ENCODE data around the gene ACTL6B.
"Not testable (repeated sequence)": the region's sequence is repeated elsewhere in the genome, so short reads cannot be mapped to it uniquely, and the experiment has no call there.

ACTL6B gene

DNA sequence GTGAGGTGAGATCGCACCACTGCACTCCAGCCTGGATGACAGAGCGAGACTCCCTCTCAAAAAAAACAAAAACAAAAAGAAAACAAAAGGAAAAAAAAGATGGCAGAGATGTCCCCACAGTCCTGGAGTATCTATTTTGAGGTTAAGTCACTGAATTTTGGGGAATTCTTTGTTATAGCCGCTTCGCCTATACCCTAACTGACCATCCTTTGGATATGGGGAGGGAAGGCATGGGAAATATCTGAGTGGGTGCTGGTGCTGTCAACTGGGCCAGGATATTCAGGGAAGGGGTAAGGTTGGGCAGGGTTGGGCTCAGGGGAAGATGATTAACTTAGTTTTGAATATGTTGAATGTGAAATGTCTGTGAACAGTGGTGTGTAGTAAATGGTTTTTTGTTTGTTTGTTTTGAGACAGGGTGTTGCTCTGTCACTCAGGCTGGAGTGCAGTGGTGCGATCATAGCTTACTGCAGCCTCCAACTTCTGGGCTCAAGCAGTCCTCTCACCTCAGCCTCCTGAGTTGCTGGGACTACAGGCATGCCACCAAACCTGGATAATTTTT is 9.0 kb upstream of the ACTL6B start:
- TF ChIP-seq, protein P1, sequence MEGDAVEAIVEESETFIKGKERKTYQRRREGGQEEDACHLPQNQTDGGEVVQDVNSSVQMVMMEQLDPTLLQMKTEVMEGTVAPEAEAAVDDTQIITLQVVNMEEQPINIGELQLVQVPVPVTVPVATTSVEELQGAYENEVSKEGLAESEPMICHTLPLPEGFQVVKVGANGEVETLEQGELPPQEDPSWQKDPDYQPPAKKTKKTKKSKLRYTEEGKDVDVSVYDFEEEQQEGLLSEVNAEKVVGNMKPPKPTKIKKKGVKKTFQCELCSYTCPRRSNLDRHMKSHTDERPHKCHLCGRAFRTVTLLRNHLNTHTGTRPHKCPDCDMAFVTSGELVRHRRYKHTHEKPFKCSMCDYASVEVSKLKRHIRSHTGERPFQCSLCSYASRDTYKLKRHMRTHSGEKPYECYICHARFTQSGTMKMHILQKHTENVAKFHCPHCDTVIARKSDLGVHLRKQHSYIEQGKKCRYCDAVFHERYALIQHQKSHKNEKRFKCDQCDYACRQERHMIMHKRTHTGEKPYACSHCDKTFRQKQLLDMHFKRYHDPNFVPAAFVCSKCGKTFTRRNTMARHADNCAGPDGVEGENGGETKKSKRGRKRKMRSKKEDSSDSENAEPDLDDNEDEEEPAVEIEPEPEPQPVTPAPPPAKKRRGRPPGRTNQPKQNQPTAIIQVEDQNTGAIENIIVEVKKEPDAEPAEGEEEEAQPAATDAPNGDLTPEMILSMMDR (IDR thresholded peaks at IDR 0.05; ENCODE audit: low read depth, low read length) = no peak
- DNase-seq (ENCODE audit: extremely low read depth, low read depth) = no peak

DNA sequence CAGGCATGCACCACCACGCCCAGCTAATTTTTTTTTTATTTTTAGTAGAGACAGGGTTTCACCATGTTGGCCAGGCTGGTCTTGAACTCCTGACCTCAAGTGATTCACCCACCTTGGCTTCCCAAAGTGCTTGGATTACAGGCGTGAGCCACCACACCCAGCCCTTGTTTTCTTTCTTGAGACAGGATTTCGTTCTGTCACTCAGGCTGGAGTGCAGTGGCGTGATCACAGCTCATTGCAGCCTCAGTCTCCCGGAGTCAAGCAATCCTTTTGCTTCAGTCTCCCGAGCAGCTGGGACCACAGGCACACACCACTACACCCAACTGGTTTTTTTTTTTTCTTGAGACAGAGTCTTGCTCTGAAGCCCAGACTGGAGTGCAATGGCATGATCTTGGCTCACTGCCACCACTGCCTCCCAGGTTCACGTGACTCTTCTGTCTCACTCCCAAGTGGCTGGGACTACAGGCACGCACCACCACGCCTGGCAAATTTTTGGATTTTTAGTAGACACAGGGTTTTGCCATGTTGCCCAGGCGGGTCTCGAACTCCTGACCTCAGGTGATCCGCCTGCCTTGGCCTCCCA is 6.0 kb upstream of the ACTL6B start:
- not testable (repeated sequence) for DNase-seq (ENCODE audit: extremely low read depth, low read depth)

DNA sequence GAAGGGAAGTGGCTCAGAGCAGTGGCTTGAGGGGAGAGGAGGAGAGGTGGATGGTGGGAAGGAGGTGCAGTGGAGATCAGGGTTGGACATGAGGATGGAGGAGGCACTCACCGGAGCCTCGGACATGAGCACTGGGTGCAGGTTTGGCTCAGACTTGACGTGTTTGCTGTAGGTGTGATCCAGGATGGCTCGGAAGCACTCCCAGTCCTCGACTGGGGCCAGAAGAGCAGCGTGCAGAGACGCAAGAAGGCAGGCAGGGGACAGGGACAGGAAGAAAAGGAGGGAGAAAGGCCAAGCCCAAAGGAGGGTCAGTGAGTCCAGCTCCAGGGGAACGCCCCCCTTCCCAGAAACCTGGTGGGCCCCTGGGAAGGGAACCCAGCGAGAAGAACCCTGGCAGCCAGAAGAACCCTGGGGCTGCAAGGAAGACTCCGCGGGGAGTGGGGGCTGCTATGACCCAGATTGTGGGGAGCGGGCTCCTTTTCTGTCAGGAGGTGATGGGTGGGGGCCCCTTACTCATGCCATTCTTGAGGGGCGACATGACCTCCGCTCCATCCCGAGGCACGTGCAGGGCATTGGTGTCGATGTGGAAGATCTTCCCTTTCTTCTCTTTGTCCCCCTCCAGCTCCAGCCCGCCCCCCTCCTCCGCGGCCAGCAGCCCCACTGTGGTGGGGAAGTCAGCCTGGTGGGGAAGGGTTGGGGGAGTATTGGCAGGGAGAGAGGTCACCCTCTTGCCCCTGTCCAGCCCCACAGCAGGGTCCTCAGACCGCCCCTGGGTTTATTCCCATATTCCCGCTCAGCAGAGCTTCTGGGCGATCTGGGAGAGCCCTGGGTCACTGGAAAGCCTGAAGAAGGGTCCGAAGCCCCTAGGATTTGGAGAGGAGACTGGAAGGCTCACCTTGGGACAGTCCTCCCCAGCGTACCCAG is 1.1 kb downstream of the ACTL6B start:
- DNase-seq (ENCODE audit: extremely low read depth, low read depth) = no peak
- TF ChIP-seq, protein P1 (IDR thresholded peaks at IDR 0.05; ENCODE audit: low read depth, low read length) = no peak

- DNase-seq (ENCODE audit: extremely low read depth, low read depth) = no peak
- TF ChIP-seq, protein P1 (IDR thresholded peaks at IDR 0.05; ENCODE audit: low read depth, low read length) = no peak
Observed at GRCh38 chr7:100649826-100650565, 6.3 kb downstream of the ACTL6B start.

DNA sequence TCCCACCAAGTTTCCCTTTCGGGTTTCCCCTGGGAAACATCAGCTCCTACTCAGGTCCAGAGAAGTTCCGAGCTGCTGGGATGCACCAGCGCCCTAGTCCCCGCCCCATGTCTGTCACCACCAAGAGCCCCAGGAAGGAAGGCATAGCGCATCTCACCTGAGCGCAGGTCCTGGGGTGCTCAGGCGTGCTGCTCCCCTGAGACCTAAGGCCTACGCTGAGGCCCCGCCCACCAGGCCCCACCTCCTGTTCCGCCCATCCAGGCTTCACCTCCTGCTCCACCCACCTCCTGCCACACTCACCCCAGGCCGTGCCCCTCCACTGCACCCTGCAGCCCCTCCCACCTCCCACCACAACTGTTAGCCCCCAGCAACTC is 13.7 kb downstream of the ACTL6B start:
- no peak for DNase-seq (ENCODE audit: extremely low read depth, low read depth)
- TF ChIP-seq, protein P1 (IDR thresholded peaks at IDR 0.05; ENCODE audit: low read depth, low read length) = no peak

DNA sequence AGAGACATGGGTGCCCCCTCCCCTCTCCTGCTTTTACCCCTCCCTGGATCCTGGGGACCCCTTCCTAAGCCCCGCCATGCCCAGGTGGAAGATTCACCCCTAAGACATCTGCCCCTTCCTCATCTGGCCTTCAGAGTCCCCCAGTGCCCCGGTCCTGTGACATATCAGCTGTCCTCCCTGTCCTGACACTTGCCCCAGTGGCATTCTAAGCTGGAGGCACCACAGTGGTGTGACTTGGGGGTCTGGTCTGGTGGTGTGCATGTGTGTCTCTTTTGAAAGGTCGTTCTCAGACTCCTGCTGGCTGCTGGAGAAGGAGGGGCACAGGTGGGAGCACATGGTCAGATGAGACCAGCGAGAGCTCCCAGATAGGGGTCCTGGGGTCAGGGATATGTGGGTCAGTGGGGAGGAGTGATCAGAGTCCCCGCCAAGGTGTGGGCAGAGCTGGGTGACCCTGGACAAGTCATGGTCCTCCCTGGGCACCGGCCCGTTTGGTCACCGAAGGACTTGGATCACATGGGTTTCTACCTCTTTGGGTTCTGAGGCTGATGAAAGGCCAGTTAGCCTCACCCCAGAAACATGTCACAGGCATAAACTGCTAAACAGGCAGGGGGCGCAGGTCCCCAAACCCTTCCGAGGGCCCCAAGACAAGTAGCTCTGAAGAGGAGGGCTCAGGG is 14.3 kb downstream of the ACTL6B start:
- TF ChIP-seq, protein P1 (IDR thresholded peaks at IDR 0.05; ENCODE audit: low read depth, low read length) = no peak
- DNase-seq (ENCODE audit: extremely low read depth, low read depth) = no peak

- TF ChIP-seq, protein P1 (IDR thresholded peaks at IDR 0.05; ENCODE audit: low read depth, low read length) = no peak
- no peak for DNase-seq (ENCODE audit: extremely low read depth, low read depth)
Observed at GRCh38 chr7:100641463-100641859, 14.8 kb downstream of the ACTL6B start, which contains the start of gene TFR2. Gene TFR2, minus strand, starts transcription at chr7:100641552. Its CDS starts 43 bp downstream, at chr7:100641509.

All from AG09319 (cell line).